Endothelial cell of umbilical vein (primary cell): ENCODE results near the gene RSRC1.

ENCODE experiments used
- CTCF ChIP-seq, 2 donors: IDR thresholded peaks; 1 replicate in 1 of 2; 2 replicates in 1 of 2; pipeline ENCODE4 v1.5.1; 2011; ENCODE audit warnings: low read length in 2 of 2, mild to moderate bottlenecking in 2 of 2, moderate library complexity in 2 of 2, control low read depth in 1 of 2, inconsistent platforms in 1 of 2, low read depth in 1 of 2; ENCODE audit not compliant: insufficient read depth in 1 of 2; ENCODE audit errors: extremely low read depth in 1 of 2
- EZH2 ChIP-seq: IDR thresholded peaks from 2 replicates; pipeline ENCODE4 v1.6.1; 2012; ENCODE audit warnings: borderline replicate concordance, low read depth, mild to moderate bottlenecking, moderate library complexity, low read length, inconsistent platforms; ENCODE audit not compliant: severe bottlenecking
- FOS ChIP-seq: IDR thresholded peaks from 2 replicates; pipeline ENCODE4 v1.6.1; 2011; ENCODE audit warnings: mild to moderate bottlenecking, low read length, moderate library complexity, borderline replicate concordance; ENCODE audit not compliant: insufficient read depth
- JUN ChIP-seq: IDR thresholded peaks from 2 replicates; pipeline ENCODE4 v1.6.1; 2011; ENCODE audit warnings: borderline replicate concordance, low read depth; ENCODE audit not compliant: insufficient read length, insufficient read depth
- MAX ChIP-seq: IDR thresholded peaks from 2 replicates; pipeline ENCODE4 v1.6.1; 2011; ENCODE audit not compliant: insufficient read depth, insufficient read length
- POLR2A ChIP-seq: IDR thresholded peaks from 2 replicates; pipeline ENCODE4 v1.6.1; 2012; ENCODE audit warnings: low read depth, mild to moderate bottlenecking, control low read depth, low read length

- TF ChIP-seq CTCF (IDR thresholded peaks at IDR 0.05; ENCODE audit: extremely low read depth in 1 of 2, insufficient read depth in 1 of 2, low read depth in 1 of 2, low read length in 2 of 2) (no peak), POLR2A (no peak), MAX (no peak), EZH2 (no peak), FOS (no peak), JUN (no peak)
These were observed 426.0 kb downstream of the RSRC1 start for GRCh38 chr3:158535918-158536317.
